CD4-positive, alpha-beta T cell treated with Interleukin-4 for 1 hour (primary cell): Measurements from ENCODE around the gene RSKR.
"Not testable (repeated sequence)": the region's sequence is repeated elsewhere in the genome, so short reads cannot be mapped to it uniquely, and the experiment has no call there.

Experiments used
- DNase-seq, 2 donors: peaks; one replicate each; pipeline ENCODE4 v3.0.0-alpha.2; 2020 to 2022

The RSKR gene

GRCh38 chr17:28620010-28620409, 6.0 kb upstream of the RSKR start:
- DNase-seq, result no peak

- DNase-seq, result no peak
These were observed 4.5 kb upstream of the RSKR start for GRCh38 chr17:28618464-28618863.

- DNase-seq, result no peak
These were observed 2.3 kb upstream of the RSKR start for GRCh38 chr17:28616281-28616680.

- DNase-seq, result no peak
These were observed 1.4 kb upstream of the RSKR start for GRCh38 chr17:28615260-28615940.

GRCh38 chr17:28612936-28613872, 781 bp downstream of the RSKR start:
- DNase-seq, result peak; percentile 32 to 50

- no peak for DNase-seq
These were observed 1.5 kb downstream of the RSKR start for GRCh38 chr17:28612531-28612930.

- DNase-seq, result no peak
These were observed 3.6 kb downstream of the RSKR start for GRCh38 chr17:28610376-28610775.

GRCh38 chr17:28604031-28604430, 10.0 kb downstream of the RSKR start:
- not testable (repeated sequence) for DNase-seq

GRCh38 chr17:28599311-28600184, 14.4 kb downstream of the RSKR start:
- peak; percentile 64 to 72 for DNase-seq

- peak; percentile 95 for DNase-seq
These were observed 15.1 kb downstream of the RSKR start, which contains the start of gene SPAG5 for GRCh38 chr17:28598799-28599310. Gene SPAG5, minus strand, starts transcription at chr17:28599025. Its CDS starts 79 bp downstream, at chr17:28598946.

- no peak for DNase-seq
These were observed 15.6 kb downstream of the RSKR start for GRCh38 chr17:28598389-28598788.

- DNase-seq, result no peak
These were observed 16.2 kb downstream of the RSKR start for GRCh38 chr17:28597606-28598383.

- no peak for DNase-seq
These were observed 21.7 kb downstream of the RSKR start for GRCh38 chr17:28592260-28592659.

GRCh38 chr17:28585851-28586250, 28.1 kb downstream of the RSKR start:
- DNase-seq, result no peak

GRCh38 chr17:28584434-28584833, 29.6 kb downstream of the RSKR start:
- no peak for DNase-seq

- DNase-seq, result no peak
These were observed 31.5 kb downstream of the RSKR start for GRCh38 chr17:28582513-28582912.

GRCh38 chr17:28580959-28581358, 33.0 kb downstream of the RSKR start:
- DNase-seq, result no peak

GRCh38 chr17:28579526-28579925, 34.5 kb downstream of the RSKR start:
- DNase-seq, result no peak

GRCh38 chr17:28578246-28579195, 35.5 kb downstream of the RSKR start:
- DNase-seq, result no peak

- no peak for DNase-seq
These were observed 36.5 kb downstream of the RSKR start for GRCh38 chr17:28577466-28577824.
